ENCODE results near the gene NAPB.
"Not testable (repeated sequence)": the region's sequence is repeated elsewhere in the genome, so short reads cannot be mapped to it uniquely, and the experiment has no call there.

The NAPB gene

DNA sequence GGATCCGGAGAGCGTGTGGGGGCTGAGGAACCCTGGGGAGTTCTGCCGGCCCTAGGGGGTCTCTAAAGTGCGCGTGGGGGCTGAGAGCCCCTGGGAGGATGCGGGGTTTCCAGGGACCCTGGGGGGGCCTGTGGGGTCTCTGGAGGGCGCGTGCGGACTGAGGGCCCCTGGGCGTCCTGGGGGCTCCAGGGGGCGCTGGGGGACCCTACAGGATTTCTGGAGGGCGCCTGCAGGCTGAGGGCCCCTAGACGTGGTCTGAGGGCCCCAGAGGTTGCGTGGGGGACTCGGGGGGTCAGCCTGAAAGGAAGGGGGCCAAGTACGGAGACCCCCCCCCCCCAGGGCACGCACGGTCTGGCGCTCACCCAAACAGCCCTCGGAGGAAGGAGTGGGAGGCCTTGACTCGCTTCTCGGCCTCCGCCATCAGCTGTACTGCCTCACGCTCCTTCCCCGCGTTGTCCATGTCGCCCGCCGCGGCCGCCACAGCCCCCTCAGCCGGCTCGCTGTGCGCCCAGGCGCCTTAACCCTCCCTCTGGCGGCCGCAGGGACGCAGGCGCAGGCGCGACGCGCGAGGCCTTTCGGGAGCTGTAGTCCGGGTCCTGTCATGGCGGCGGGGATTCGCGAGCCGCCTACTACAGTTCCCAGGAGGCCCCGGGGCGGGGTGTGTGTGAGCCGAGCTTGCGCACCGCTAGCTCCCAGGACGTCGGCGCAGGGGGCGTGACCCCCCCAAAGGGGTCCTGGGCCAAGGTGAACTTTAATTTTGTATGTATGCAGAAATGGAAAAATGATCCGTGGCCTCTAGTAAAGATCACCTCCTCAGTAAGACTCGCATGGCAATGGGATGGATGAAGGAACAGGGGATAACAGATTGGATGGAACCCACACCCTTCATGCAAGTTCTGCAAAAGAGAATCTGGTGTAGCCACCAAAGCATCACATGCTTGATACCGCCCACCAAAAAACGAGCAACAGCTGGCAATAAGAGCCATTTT, at the start of gene NAPB:
NAPB (minus strand) TSS at position 546 of the 989 bp plus-strand sequence; CDS start at position 460, 86 bp downstream.
- TF ChIP-seq FOXP2 (optimal IDR thresholded peaks at IDR 0.05; ENCODE audit: control extremely low read depth, extremely low read length, insufficient read depth) (no peak), POLR2AphosphoS5 (IDR thresholded peaks at IDR 0.05; ENCODE audit: borderline replicate concordance, low read depth, low read length) (peak; percentile 93; the same call in 1 of the 2 replicates)
- peak within 1 kb of the TSS; percentile 38; the same call in 1 of the 2 replicates for H3K27ac ChIP-seq
- no peaks in the 10 kb centered on the region for H3K9me3 ChIP-seq (ENCODE audit: low read depth, low read length)
- DNase-seq (ENCODE audit: low read depth, low spot score): no peak
- peak within 1 kb of the TSS; percentile 82 for H3K9ac ChIP-seq (ENCODE audit: insufficient read length)
- no peaks in the 10 kb centered on the region for H3K36me3 ChIP-seq (ENCODE audit: insufficient read depth, low read length)
- H3K4me3 ChIP-seq: peak within 1 kb of the TSS; percentile 86

DNA sequence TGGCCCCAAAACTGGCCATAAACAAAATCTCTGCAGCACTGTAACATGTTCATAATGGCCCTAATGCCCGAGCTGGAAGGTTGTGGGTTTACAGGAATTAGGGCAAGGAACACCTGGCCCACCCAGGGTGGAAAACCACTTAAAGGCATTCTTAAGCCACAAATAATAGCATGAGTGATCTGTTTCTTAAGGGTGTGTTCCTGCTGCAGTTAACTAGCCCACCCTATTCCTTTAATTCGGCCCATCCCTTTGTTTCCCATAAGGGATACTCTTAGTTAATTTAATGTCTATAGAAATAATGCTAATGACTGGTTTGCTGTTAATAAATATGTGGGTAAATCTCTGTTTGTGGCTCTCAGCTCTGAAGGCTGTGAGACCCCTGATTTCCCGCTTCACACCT, 45.7 kb upstream of the NAPB start:
- not testable (repeated sequence) for H3K9me3 ChIP-seq (ENCODE audit: low read depth, low read length); H3K4me3 ChIP-seq; H3K27ac ChIP-seq; H3K9ac ChIP-seq (ENCODE audit: insufficient read length); DNase-seq (ENCODE audit: low read depth, low spot score); H3K36me3 ChIP-seq (ENCODE audit: insufficient read depth, low read length)

DNA sequence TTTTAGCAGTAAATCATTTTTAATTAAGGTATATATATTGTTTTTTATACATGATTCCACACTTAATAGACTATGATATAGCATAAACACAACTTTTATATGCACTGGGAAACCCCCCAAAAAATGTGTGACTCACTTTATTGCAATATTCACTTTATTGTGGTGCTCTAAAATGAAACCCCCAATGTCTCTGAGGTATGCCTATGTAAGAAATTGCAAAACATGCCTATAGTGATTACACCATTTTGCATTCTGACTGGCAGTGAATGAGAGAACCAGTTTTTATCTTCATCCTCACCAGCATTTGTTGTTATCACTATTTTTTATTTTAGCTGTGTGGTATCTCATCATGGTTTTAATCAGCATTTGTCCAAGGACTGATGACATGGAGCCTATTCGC, 39.9 kb upstream of the NAPB start:
- TF ChIP-seq EZH2 (IDR thresholded peaks at IDR 0.05) (no peak), POLR2AphosphoS5 (IDR thresholded peaks at IDR 0.05; ENCODE audit: borderline replicate concordance, low read depth, low read length) (no peak), FOXP2 (optimal IDR thresholded peaks at IDR 0.05; ENCODE audit: control extremely low read depth, extremely low read length, insufficient read depth) (no peak)
- no peak for DNase-seq (ENCODE audit: low read depth, low spot score)
- H3K27ac ChIP-seq: no peak overlapping the region
- H3K36me3 ChIP-seq (ENCODE audit: insufficient read depth, low read length): no peaks in the 10 kb centered on the region
- no peak overlapping the region for H3K4me3 ChIP-seq
- H3K9ac ChIP-seq (ENCODE audit: insufficient read length): no peak overlapping the region
- no peaks in the 10 kb centered on the region for H3K9me3 ChIP-seq (ENCODE audit: low read depth, low read length)

GRCh38 chr20:23459461-23460150, 38.3 kb upstream of the NAPB start:
- H3K27ac ChIP-seq: no peak overlapping the region
- no peak overlapping the region for H3K9ac ChIP-seq (ENCODE audit: insufficient read length)
- TF ChIP-seq FOXP2 (optimal IDR thresholded peaks at IDR 0.05; ENCODE audit: control extremely low read depth, extremely low read length, insufficient read depth): no peak
- TF ChIP-seq EZH2 (IDR thresholded peaks at IDR 0.05): no peak
- H3K4me3 ChIP-seq: no peak overlapping the region
- no peaks in the 10 kb centered on the region for H3K9me3 ChIP-seq (ENCODE audit: low read depth, low read length)
- no peaks in the 10 kb centered on the region for H3K36me3 ChIP-seq (ENCODE audit: insufficient read depth, low read length)
- DNase-seq (ENCODE audit: low read depth, low spot score): no peak

- Histone ChIP-seq H3K9ac (ENCODE audit: insufficient read length) (no peak overlapping the region), H3K4me3 (no peak overlapping the region), H3K27ac (no peak overlapping the region), H3K36me3 (ENCODE audit: insufficient read depth, low read length) (no peaks in the 10 kb centered on the region), H3K9me3 (ENCODE audit: low read depth, low read length) (no peaks in the 10 kb centered on the region)
- no peak for TF ChIP-seq POLR2AphosphoS5 (IDR thresholded peaks at IDR 0.05; ENCODE audit: borderline replicate concordance, low read depth, low read length)
- TF ChIP-seq FOXP2 (optimal IDR thresholded peaks at IDR 0.05; ENCODE audit: control extremely low read depth, extremely low read length, insufficient read depth): no peak
- no peak for TF ChIP-seq EZH2 (IDR thresholded peaks at IDR 0.05)
- no peak for DNase-seq (ENCODE audit: low read depth, low spot score)
Observed at GRCh38 chr20:23456873-23457272, 35.6 kb upstream of the NAPB start.

- Histone ChIP-seq H3K27ac (no peak overlapping the region), H3K4me3 (no peak overlapping the region), H3K9me3 (ENCODE audit: low read depth, low read length) (no peaks in the 10 kb centered on the region), H3K36me3 (ENCODE audit: insufficient read depth, low read length) (no peaks in the 10 kb centered on the region), H3K9ac (ENCODE audit: insufficient read length) (no peak overlapping the region)
- DNase-seq (ENCODE audit: low read depth, low spot score): no peak
- no peak for TF ChIP-seq EZH2 (IDR thresholded peaks at IDR 0.05)
- no peak for TF ChIP-seq POLR2AphosphoS5 (IDR thresholded peaks at IDR 0.05; ENCODE audit: borderline replicate concordance, low read depth, low read length)
- TF ChIP-seq FOXP2 (optimal IDR thresholded peaks at IDR 0.05; ENCODE audit: control extremely low read depth, extremely low read length, insufficient read depth): no peak
Observed at GRCh38 chr20:23456409-23456808, 35.1 kb upstream of the NAPB start.

DNA sequence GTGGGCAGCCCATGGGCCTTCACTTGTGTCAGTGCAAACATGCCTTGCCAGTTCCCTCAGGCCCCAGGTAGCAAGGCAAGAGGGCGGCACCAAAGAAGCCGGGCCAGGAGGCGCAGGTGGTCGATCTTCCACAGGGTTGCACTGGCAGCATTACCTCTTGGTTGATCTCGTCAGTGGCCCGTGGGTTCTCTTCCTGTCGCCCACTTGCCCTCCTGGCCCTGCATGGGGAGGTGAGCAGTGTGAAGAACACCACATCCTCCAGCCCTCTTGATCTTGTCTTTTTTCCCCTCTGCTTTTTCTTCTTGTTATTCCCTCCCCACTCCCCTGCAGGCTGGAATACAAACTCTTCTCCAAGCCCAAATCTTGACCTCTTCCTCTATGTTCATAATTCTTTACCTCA, 34.4 kb upstream of the NAPB start:
- Histone ChIP-seq H3K9ac (ENCODE audit: insufficient read length) (no peak overlapping the region), H3K36me3 (ENCODE audit: insufficient read depth, low read length) (no peaks in the 10 kb centered on the region), H3K4me3 (no peak overlapping the region), H3K9me3 (ENCODE audit: low read depth, low read length) (no peaks in the 10 kb centered on the region), H3K27ac (no peak overlapping the region)
- DNase-seq (ENCODE audit: low read depth, low spot score): no peak
- no peak for TF ChIP-seq POLR2AphosphoS5 (IDR thresholded peaks at IDR 0.05; ENCODE audit: borderline replicate concordance, low read depth, low read length)
- TF ChIP-seq EZH2 (IDR thresholded peaks at IDR 0.05): no peak

GRCh38 chr20:23454816-23455215, 33.5 kb upstream of the NAPB start:
- Histone ChIP-seq H3K4me3 (no peak overlapping the region), H3K36me3 (ENCODE audit: insufficient read depth, low read length) (no peaks in the 10 kb centered on the region), H3K9me3 (ENCODE audit: low read depth, low read length) (no peaks in the 10 kb centered on the region), H3K9ac (ENCODE audit: insufficient read length) (no peak overlapping the region), H3K27ac (no peak overlapping the region)
- DNase-seq (ENCODE audit: low read depth, low spot score): no peak
- no peak for TF ChIP-seq EZH2 (IDR thresholded peaks at IDR 0.05)
- no peak for TF ChIP-seq POLR2AphosphoS5 (IDR thresholded peaks at IDR 0.05; ENCODE audit: borderline replicate concordance, low read depth, low read length)
- no peak for TF ChIP-seq FOXP2 (optimal IDR thresholded peaks at IDR 0.05; ENCODE audit: control extremely low read depth, extremely low read length, insufficient read depth)

Data from SK-N-MC (cell line).